Stimulated activated CD4-positive, alpha-beta T cell treated with anti-CD3 and anti-CD28 coated beads, Interleukin-4, amount 100 ng/mL, for 48 hours (primary cell): ENCODE data around the gene DEK.

Experiments
- DNase-seq, 2 donors: peaks; one replicate each; pipeline ENCODE4 v3.0.0-alpha.2; 2020; ENCODE audit warnings: low read depth in 2 of 2

Gene DEK

DNA sequence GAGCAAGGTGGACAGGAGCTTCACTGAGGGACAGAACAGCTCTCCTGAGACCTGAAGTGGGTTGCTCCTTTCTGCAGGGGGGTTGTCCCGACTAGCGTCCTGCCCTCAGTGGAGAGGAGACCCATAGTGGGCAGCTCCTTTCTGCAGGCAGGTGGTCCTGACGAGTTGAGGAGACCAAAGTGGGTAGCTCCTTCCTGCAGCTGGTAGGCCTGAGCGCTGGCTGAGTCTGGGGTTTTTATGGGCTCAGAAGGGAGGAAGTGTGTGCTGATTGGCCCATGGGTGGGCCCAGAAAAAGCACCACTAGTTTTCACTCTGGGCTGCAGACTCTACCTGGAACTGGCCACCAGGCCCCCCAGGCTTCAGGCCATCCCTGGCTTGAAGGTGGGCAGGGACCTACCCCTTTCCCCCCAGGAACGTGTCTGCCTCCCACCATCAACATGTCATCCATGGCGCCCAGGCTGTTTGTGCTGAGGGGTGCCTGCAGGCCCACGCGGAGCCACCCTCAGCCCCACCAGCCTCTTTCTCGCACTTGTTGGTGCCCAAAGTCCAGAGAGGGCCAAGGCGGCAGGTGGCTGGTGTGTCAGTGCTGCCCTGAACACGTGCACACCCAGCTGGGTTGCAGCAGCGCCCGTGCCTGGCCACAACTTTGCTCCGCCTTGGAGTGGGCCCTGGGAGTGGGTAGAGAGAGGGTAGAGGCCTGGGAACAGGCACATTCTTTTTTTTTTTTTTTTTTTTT is 1.6 kb upstream of the DEK start:
- no peak for DNase-seq

DNA sequence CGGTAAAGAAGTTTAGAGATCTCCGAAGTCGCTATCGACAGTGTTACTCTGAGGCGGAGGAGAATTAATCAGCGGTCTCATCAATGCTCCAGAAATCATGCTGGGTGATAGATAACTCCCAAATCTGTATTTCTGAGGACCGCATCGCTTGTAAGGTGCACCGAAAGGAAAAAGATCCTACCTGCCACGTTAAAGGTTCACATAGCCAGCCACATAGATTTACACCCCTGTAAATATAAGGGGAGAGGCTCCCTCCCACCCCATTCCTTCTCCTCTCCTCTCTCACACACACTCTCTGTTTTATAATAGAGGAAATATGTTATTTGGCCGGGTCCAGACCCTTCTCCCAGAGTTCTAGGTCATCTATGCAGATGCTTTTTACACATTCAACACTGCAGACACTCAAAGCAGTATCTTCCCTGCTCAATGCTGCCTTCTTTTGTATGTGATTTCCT is 620 bp upstream of the DEK start:
- DNase-seq, result no peak

DNA sequence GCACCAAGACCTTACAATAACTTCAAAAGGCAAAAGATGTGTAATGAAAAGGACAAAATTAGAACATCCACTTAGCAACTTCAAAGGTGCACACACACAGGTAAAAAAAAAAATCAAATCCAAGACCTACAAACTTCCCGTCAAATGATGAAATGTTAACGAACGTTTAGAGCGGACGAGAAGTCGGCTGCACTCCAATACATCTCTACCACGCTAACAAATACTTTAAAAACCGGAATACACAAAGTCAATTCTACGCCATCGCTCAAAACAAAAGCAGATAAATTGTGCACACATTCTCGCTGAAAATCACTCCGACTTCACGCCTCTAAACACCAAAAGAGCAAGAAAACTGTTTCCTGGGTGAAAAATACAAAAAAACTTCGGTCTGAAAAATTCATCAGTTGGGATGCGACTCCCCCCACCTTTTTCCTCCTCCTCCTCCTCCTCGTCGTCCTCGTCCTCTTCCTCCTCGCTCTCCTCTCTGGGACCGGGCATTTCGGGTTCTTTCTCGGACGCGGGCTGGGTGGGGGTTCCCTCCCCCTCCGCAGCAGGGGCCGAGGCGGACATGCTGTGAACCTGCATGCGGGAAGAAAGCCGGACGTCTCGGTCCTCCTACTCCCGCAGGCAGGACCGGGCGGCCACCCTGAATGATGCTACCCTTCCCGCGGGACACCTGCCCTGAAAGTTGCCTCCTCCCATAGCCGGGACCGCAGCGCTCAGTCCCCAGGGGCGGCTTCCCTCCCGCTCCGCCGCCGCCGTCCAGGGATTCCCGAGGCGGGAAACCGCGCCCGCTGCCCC is 712 bp downstream of the DEK start:
- DNase-seq, result peak in 1 of 2 donors; percentile 18

DNA sequence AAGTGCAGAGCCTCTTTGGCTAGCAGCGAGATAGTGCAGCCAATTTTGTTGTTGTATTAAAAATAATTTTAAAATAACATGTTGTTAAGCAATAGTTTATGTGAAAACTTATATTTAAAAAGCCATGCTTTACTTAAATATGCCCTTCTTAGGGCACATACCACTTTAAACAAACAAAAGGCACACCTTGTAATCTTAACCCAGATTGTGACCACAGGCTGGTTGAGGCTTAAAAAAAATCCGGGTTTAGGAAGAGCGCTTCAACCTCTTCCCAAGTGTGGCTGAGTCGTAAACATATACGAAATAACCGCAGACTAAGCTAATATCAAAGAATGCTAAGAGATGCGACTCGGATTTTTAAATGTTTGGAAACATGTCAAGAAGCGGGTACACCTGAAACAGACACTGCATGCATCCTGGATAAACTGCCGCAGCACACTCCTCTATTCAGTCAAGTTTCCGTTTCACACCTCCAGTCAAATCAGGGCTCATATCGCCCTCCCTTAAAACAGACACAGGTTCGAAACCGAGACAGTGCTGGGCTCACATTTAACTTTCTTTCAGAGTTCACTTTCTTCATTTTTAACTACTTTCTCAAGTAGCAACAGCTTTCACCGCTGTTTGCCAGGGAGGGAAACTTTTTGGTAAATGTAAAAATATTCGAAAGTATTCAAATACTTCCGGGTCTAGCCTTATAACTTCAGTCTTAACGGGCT is 1.5 kb downstream of the DEK start:
- DNase-seq, result peak; percentile 30 to 41

DNA sequence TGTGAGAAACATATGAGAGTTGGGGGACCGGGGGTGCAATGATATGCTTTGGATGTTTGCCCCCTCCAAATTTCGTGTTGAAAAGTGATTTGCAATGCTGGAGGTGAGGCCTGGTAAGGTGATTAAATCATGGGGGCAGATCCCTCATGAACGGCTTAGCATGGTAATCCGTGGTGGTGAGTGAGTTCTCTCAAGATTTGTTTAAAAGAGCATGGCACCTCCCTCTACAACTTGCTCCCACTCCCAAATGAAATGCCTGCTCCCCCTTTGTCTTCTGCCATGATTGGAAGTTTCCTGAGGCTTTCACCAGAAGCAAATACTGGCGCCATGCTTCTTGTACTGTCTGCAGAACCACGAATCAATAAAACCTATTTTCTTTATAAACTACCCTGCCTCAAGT is 2.5 kb downstream of the DEK start:
- DNase-seq, result no peak

DNA sequence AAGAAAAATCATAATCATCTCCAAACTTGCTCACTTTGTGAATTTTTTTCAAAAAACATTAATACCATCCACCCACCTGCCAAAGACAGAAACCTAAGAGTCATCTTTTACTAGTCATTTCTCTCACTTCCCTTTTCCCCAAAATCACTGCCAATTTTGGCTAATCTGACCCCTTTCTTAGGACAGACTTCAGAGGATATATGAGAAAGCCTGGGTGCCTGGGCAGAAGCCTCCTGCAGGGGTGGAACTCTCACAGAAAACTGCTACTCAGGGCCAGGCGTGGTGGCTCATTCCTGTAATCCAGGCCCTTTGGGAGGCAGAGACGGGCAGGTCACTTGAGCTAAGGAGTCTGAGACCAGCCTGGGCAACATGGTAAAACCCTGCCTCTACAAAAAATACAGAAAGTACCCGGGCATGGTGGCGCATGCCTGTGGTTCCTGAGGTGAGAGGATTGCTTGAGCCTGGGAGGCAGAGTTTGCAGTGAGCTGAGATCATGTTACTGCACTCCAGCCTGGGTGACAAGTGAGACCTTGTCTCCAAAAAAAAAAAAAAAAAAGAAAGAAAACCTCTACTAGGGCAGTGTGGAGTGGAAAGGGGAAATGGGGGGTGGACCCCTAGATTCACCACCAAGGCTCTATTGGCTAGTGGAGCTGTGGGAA is 3.8 kb downstream of the DEK start:
- DNase-seq, result peak in 1 of 2 donors; percentile 21

DNA sequence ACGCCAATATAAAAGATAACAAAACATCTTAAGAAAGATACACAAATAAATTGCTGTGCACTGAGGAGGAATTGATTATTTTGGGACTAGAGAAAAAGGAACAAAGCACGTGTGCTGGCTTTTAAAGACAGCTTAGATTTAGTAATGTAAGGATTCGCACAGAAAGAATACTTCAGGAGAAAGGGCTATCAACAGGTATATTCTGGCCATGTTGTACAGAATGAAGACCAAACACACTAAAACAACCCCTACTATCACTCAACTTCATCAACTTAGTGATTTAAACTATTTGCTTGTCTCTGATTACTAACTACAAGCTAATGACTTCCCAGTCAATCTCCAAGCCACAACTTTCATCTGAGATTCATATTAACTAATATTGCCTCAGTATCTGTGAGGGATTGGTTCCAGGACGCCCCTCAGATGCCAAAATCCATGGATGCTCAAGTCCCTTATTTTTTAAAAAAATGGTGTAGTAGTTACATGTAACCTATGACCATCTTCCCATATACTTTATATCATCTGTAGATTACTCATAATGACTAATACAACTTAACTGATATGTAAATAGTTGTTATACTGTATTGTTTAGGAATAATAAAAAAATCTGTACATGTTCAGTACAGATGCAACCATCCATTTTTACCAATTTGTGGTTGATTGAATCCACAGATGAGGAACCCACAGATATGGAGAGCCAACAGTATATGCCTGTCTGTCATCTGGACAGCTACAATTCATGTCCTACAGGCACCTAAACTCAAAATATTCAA is 4.5 kb downstream of the DEK start:
- no peak for DNase-seq

DNA sequence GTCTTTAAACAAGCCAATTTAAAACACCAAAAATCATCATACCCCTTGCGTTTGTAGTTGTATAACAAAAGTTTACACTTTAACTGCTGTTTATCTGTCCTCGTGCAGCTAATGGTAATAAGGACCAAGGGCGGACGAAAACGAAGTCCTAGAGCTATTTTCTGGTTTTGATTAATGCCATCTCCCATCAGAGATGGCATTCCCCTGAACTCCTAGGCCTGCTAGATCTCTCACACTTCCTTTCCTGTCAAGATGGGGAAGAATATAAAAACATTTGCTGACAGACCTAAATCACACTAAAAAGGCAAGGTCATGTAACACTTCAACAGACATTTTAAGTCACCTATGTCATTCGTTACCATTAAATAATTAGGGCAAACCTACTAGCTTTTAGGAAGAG is 9.5 kb downstream of the DEK start:
- DNase-seq, result no peak

DNA sequence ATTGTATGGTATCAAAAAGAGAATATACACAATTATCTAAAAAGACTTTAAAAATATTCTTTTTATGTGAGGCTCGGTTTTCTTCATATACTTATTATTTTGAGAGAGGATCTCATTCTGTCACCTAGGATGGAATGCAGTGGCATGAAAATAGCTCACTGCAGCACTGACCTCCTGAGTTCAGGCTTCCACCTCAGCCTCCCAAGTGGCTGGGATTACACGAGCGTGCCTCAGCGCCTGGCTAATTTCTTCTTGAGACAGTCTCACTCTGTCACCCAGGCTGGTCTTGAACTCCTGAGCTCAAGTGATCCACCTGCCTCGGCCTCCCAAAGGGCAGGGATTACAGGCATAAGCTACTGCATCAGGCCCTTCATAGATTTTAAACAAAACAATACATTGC is 10.7 kb downstream of the DEK start:
- DNase-seq, result no peak

DNA sequence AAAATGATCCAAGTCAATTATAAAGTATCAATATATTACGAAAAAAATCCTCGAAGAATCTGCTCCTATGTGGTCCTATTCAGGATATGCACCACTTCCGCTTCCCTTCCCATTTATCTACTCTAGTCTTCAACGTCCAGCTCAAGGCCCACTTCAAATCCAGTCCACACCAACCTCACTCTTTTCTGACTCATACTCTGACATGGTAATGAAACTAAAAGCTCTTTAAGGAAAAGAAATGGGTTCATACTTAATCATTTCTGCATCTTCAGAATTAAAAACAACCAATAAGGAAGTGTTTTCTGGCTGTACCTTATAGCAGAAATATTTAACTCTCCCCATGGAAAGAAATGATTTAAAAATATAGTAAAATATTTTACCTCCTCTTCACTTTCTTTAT is 15.1 kb downstream of the DEK start:
- no peak for DNase-seq

DNA sequence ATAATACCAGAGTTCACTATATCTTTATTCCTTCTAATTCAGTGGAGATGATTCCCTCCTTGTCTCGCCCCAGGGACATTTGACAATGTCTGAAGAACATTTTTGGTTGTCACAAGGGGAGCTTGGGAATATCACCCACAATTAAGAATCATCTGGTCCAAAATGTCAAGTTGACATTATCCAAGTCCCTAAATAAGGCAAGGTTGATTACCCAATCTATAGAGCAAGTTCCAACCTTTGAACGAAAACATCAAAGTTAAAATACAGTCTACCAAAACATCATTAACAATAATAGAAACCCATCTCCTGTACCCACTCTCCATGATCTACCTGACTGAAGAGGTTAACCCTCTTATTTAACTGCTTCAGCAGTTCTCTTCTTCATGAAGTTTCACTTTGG is 15.6 kb downstream of the DEK start:
- DNase-seq, result no peak

DNA sequence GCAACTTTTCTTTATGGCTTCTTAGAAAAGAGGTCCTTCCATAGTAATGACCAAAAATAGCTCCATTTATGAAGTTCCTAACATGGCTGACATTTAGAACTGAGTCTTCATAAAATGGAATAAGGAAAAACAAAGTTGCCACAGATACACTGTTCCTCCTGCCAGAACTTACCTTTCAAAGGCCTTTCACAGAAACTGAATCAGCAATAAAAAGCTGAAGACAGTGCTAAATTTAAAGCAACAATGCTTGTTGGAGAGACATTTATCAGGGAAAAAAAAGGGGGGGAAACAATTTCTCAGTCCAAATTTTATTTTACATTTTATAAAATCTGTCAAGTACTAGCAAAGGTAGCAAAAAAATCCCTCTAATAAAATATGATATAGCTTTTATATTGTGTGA is 17.3 kb downstream of the DEK start:
- no peak for DNase-seq

DNA sequence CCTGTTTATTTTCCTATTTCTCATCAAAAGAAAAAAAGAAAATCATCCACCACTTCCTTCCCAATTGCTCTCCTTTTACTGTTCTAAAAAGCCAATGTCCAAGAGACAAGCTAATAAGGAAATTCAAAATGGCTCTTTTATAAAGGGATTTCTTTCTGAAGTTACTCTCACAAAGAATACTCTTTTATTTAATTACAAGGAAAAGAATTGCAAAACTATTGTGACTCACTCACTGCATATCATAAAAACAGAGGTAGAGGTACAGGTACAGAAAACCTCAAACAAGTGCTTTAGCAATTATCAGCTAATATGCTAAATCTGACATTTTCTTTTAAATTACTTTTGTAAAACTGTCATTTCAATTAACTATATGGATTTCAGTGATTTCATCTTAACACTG is 18.1 kb downstream of the DEK start:
- DNase-seq, result no peak

DNA sequence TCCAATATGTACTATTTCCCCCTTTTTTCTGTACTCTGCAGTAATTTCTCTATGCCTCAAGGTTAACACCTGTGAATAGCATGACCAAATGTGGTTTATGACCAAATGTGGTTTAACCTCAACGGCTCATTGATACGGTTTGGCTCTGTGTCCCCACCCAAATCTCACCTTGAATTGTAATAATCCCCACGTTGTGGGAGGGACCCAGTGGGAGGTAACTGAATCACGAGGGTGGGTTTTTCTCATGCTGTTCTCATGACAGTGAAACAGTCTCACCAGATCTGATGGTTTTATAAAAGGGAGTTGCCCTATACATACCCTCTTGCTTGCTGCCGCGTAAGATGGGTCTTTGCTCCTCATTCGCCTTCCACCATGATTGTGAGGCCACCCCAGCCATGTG is 18.7 kb downstream of the DEK start:
- DNase-seq, result peak in 1 of 2 donors; percentile 22

DNA sequence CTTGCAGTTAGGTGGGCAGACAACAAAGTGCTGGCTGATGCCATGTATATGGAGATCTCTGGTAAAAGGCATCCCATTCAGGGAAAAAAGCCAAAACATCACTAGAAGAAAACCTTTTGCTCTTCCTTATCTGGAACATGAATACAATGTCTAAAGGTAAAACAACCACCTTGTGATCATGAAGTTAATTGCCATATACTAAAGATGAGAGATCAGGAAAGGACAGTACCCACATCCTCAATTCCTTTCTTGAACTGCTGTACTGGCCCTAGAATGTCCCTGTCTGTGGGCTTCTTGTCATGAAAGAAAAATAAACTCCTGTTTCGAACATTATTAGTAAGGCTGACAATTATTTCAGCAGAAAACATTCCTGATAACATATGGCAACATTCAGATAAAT is 19.3 kb downstream of the DEK start:
- no peak for DNase-seq

DNA sequence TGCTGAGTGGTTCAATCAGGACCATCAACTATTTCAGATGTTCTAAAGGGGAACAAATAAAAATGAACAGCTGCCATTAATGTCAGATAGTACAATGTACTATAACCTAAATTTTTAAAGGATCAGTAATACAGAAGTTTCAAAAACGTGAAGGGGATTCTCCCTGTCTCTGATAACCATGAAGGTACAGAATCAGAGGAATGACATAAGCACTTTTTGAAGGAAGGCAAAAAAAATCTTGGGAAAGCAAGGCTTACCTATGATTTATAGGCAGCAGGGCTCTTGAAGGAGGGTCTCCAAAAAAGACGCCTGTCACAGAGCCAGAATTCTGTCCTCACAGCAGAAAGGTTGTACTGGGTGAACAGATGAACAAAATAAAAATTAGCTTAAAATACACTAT is 20.1 kb downstream of the DEK start:
- DNase-seq, result no peak

DNA sequence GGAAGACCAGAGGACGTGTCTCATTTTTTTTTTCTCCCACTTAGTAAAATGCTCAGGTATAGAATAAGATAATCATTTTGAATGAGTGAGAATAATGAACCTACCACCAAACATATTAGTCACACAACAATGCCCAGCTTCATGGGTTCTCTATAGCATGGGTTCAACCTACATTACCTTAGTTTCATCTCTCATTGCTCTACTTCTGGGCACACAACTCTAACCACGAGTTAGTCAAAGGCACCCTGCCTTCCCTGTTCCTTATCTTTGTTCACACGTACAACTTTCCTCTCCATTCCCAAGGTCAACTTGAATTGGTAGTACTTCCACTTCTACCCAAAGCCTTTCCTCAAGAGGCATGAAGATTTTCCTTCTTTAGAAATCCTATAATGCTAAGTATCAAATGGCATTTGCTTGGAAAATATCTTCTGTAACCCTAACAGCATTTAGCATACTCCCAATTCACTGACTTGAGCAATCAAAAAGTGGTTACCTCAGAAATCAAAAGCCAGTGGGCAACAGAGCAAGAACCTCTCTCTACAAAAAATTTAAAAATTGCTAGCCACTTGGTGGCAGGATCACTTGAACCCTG is 20.9 kb downstream of the DEK start:
- no peak for DNase-seq

DNA sequence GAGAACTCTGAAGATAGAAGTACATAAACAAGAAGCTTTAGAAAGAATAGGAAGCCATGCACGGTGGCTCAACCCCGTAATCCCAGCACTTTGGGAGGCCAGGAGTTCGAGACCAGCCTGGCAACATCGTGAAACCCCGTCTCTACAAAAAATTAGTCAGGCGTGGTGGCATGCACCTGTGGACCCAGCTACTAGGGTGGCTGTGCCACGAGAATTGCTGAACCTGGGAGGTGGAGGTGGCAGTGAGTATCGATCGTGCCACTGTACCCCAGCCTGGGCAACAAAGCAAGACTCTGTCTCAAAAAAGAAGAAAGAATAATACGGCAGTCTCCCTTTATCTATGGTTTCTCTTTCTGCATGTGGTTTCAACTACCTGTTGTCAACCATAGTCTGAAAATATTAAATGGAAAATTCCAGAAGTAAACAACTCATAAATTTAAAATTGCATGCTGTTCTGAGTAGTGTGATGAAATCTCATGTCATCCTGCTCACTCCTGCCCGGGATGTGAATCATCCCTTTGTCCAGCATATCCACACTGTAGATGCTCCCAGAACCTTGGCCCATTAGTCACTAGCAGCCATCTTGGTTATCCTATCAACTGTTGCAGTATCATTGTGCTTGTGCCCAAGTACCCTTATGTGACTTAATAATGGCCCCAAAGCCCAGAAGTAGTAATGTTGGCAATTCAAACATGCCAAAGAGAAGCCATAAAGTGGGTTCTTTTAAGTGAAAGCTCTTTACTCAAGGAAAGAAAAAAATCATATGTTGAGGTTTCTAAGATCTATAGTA is 22.1 kb downstream of the DEK start:
- DNase-seq, result no peak

DNA sequence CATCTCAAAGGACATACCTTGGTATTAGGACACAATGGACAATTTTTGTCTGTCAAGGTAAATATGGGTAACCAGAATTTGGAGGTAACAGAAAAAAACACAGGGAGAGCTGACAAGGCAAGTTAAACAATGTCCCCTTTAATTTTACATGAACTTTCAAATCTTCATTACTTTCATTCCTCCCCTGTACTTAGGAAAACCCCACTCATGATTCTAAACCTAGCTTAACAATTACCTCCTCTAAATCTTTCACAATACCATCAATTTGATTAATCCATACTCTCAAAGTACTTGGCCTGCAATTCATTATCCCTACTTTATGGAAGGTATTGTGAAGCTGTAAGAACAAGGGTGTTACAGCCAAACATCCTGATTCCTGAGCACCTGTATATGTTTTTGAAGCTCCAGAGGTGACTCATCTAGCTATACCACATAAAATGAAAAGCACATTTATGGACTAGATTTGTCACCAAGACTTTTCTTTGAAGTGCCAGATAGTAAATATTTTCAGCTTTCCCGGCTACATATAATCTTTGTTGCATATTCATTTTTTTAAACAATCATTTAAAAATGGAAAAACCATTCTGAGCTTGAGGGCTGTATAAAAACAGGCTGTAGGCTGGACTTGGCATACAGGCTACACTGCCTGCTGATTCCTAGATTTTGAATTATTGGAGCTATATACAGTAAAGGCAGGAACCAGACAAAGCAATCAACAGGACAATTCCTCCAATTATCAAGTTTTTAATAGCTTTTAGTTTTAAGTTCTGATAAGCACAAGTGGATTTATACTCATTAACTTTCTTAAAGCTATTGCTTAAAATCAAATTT is 22.9 kb downstream of the DEK start:
- no peak for DNase-seq
